ENCODE data around the gene HCN1.
A peak's percentile ranks its signal among the peaks of the same experiment; 100 is the strongest.
"Not testable (repeated sequence)": the region's sequence is repeated elsewhere in the genome, so short reads cannot be mapped to it uniquely, and the experiment has no call there.

Gene HCN1

GRCh38 chr5:45609661-45610060, 86.5 kb downstream of the HCN1 start:
- DNase-seq, result no peak

GRCh38 chr5:45604092-45604491, 92.1 kb downstream of the HCN1 start:
- DNase-seq, result no peak

- no peak for DNase-seq
Measured at GRCh38 chr5:45601424-45601823, 94.8 kb downstream of the HCN1 start.

GRCh38 chr5:45596320-45596719, 99.9 kb downstream of the HCN1 start:
- DNase-seq, result no peak

- DNase-seq, result not testable (repeated sequence)
Measured at GRCh38 chr5:45586001-45586400, 110.2 kb downstream of the HCN1 start.

- no peak for DNase-seq
Measured at GRCh38 chr5:45578270-45578669, 117.9 kb downstream of the HCN1 start.

- no peak for DNase-seq
Measured at GRCh38 chr5:45568813-45569212, 127.4 kb downstream of the HCN1 start.

GRCh38 chr5:45542421-45542820, 153.8 kb downstream of the HCN1 start:
- DNase-seq, result no peak

- no peak for DNase-seq
Measured at GRCh38 chr5:45533663-45534062, 162.5 kb downstream of the HCN1 start.

GRCh38 chr5:45532826-45533624, 163.2 kb downstream of the HCN1 start:
- no peak for DNase-seq

- peak; percentile 37 for DNase-seq
Measured at GRCh38 chr5:45521067-45521466, 175.1 kb downstream of the HCN1 start.

- DNase-seq, result no peak
Measured at GRCh38 chr5:45512521-45512920, 183.7 kb downstream of the HCN1 start.

- DNase-seq, result no peak
Measured at GRCh38 chr5:45509371-45509770, 186.8 kb downstream of the HCN1 start.

GRCh38 chr5:45508135-45508534, 188.0 kb downstream of the HCN1 start:
- DNase-seq, result peak; percentile 9

- peak; percentile 84 for DNase-seq
Measured at GRCh38 chr5:45507178-45507577, 189.0 kb downstream of the HCN1 start.

GRCh38 chr5:45499006-45499405, 197.2 kb downstream of the HCN1 start:
- not testable (repeated sequence) for DNase-seq

GRCh38 chr5:45491368-45491767, 204.8 kb downstream of the HCN1 start:
- DNase-seq, result no peak

GRCh38 chr5:45484781-45485180, 211.4 kb downstream of the HCN1 start:
- no peak for DNase-seq

GRCh38 chr5:45454114-45454513, 242.1 kb downstream of the HCN1 start:
- DNase-seq, result peak; percentile 55

- not testable (repeated sequence) for DNase-seq
Measured at GRCh38 chr5:45444856-45445255, 251.3 kb downstream of the HCN1 start.

- DNase-seq, result no peak
Measured at GRCh38 chr5:45440466-45440865, 255.7 kb downstream of the HCN1 start.

GRCh38 chr5:45437752-45438151, 258.4 kb downstream of the HCN1 start:
- no peak for DNase-seq

- peak; percentile 34 for DNase-seq
Measured at GRCh38 chr5:45417285-45417998, 278.7 kb downstream of the HCN1 start.

Data from NCI-H2029 (cell line).